ENCODE data around the gene POLD4.

POLD4 gene

GRCh38 chr11:67356864-67357561 is 3.7 kb upstream of the POLD4 start:
- WGBS, 2 experiments (ENCODE audit: insufficient coverage in 2 of 2) = 19 to 44% methylated on average over 2 of the region's 3 CpGs
- Histone ChIP-seq H3K27ac (ENCODE audit: low read depth, low read length, severe bottlenecking) (peak overlapping the region; percentile 4), H3K9me3 (ENCODE audit: control insufficient read depth, low read length) (no peaks in the 10 kb centered on the region)

GRCh38 chr11:67356387-67356863 is 3.1 kb upstream of the POLD4 start:
- 15 to 18% methylated on average over 2 to 3 of the region's 4 CpGs for WGBS, 2 experiments (ENCODE audit: insufficient coverage in 2 of 2)
- Histone ChIP-seq H3K4me1 (ENCODE audit: control insufficient read depth, insufficient read depth, low read length, poor library complexity, severe bottlenecking) (peaks cover 40% of the 10 kb centered on the region), H3K36me3 (ENCODE audit: control insufficient read depth, insufficient read depth, low read length) (no peaks in the 10 kb centered on the region), H3K27ac (ENCODE audit: low read depth, low read length, severe bottlenecking) (no peak overlapping the region), H3K9me3 (ENCODE audit: control insufficient read depth, low read length) (no peaks in the 10 kb centered on the region), H3K4me3 (ENCODE audit: extremely low read depth, insufficient read depth, low read length, poor library complexity, severe bottlenecking) (no peak overlapping the region)

More at GRCh38 chr11:67356864-67357561, 3.7 kb upstream of the POLD4 start:
- Histone ChIP-seq H3K36me3 (ENCODE audit: control insufficient read depth, insufficient read depth, low read length) (no peaks in the 10 kb centered on the region), H3K4me3 (ENCODE audit: extremely low read depth, insufficient read depth, low read length, poor library complexity, severe bottlenecking) (no peak overlapping the region), H3K4me1 (ENCODE audit: control insufficient read depth, insufficient read depth, low read length, poor library complexity, severe bottlenecking) (peaks cover 40% of the 10 kb centered on the region)

- no peak overlapping the region for H3K4me3 ChIP-seq (ENCODE audit: extremely low read depth, insufficient read depth, low read length, poor library complexity, severe bottlenecking)
- WGBS, 2 experiments (ENCODE audit: insufficient coverage in 2 of 2) = 82 to 100% methylated on average over 1 to 4 of the region's 4 CpGs
- H3K27ac ChIP-seq (ENCODE audit: low read depth, low read length, severe bottlenecking) = peak overlapping the region; percentile 94
- H3K9me3 ChIP-seq (ENCODE audit: control insufficient read depth, low read length) = no peaks in the 10 kb centered on the region
- peaks cover 40% of the 10 kb centered on the region for H3K4me1 ChIP-seq (ENCODE audit: control insufficient read depth, insufficient read depth, low read length, poor library complexity, severe bottlenecking)
- H3K36me3 ChIP-seq (ENCODE audit: control insufficient read depth, insufficient read depth, low read length) = no peaks in the 10 kb centered on the region
These were observed 2.5 kb upstream of the POLD4 start for GRCh38 chr11:67355794-67356386.

- WGBS, 2 experiments (ENCODE audit: insufficient coverage in 2 of 2) = 84 to 86% methylated on average over 6 to 9 of the region's 11 CpGs
- Histone ChIP-seq H3K9me3 (ENCODE audit: control insufficient read depth, low read length) (no peaks in the 10 kb centered on the region), H3K4me1 (ENCODE audit: control insufficient read depth, insufficient read depth, low read length, poor library complexity, severe bottlenecking) (peaks cover 40% of the 10 kb centered on the region), H3K4me3 (ENCODE audit: extremely low read depth, insufficient read depth, low read length, poor library complexity, severe bottlenecking) (no peak overlapping the region), H3K36me3 (ENCODE audit: control insufficient read depth, insufficient read depth, low read length) (no peaks in the 10 kb centered on the region), H3K27ac (ENCODE audit: low read depth, low read length, severe bottlenecking) (peak overlapping the region; percentile 94)
These were observed 1.9 kb upstream of the POLD4 start for GRCh38 chr11:67355023-67355793.

- H3K27ac ChIP-seq (ENCODE audit: low read depth, low read length, severe bottlenecking) = peak overlapping the region; percentile 94
- no peaks in the 10 kb centered on the region for H3K36me3 ChIP-seq (ENCODE audit: control insufficient read depth, insufficient read depth, low read length)
- peaks cover 42% of the 10 kb centered on the region for H3K4me1 ChIP-seq (ENCODE audit: control insufficient read depth, insufficient read depth, low read length, poor library complexity, severe bottlenecking)
- peak overlapping the region; percentile 60 for H3K4me3 ChIP-seq (ENCODE audit: extremely low read depth, insufficient read depth, low read length, poor library complexity, severe bottlenecking)
- WGBS, 2 experiments (ENCODE audit: insufficient coverage in 2 of 2) = 33 to 42% methylated on average over 5 of the region's 8 CpGs
- no peaks in the 10 kb centered on the region for H3K9me3 ChIP-seq (ENCODE audit: control insufficient read depth, low read length)
These were observed 1.0 kb upstream of the POLD4 start for GRCh38 chr11:67354075-67355022.

- Histone ChIP-seq H3K4me3 (ENCODE audit: extremely low read depth, insufficient read depth, low read length, poor library complexity, severe bottlenecking) (peak overlapping the region; percentile 60), H3K36me3 (ENCODE audit: control insufficient read depth, insufficient read depth, low read length) (no peaks in the 10 kb centered on the region), H3K27ac (ENCODE audit: low read depth, low read length, severe bottlenecking) (peak overlapping the region; percentile 94), H3K9me3 (ENCODE audit: control insufficient read depth, low read length) (no peaks in the 10 kb centered on the region), H3K4me1 (ENCODE audit: control insufficient read depth, insufficient read depth, low read length, poor library complexity, severe bottlenecking) (peaks cover 46% of the 10 kb centered on the region)
- 35 to 40% methylated on average over 14 to 21 of the region's 25 CpGs for whole genome bisulfite sequencing, 2 experiments (ENCODE audit: insufficient coverage in 2 of 2)
These were observed 615 bp downstream of the POLD4 start for GRCh38 chr11:67352546-67353316.

GRCh38 chr11:67351275-67352005 is 1.9 kb downstream of the POLD4 start:
- H3K36me3 ChIP-seq (ENCODE audit: control insufficient read depth, insufficient read depth, low read length) = no peaks in the 10 kb centered on the region
- H3K4me1 ChIP-seq (ENCODE audit: control insufficient read depth, insufficient read depth, low read length, poor library complexity, severe bottlenecking) = peaks cover 36% of the 10 kb centered on the region
- no peak overlapping the region for H3K27ac ChIP-seq (ENCODE audit: low read depth, low read length, severe bottlenecking)
- H3K4me3 ChIP-seq (ENCODE audit: extremely low read depth, insufficient read depth, low read length, poor library complexity, severe bottlenecking) = no peak overlapping the region
- 37 to 52% methylated on average over 7 to 8 of the region's 11 CpGs for WGBS, 2 experiments (ENCODE audit: insufficient coverage in 2 of 2)
- no peaks in the 10 kb centered on the region for H3K9me3 ChIP-seq (ENCODE audit: control insufficient read depth, low read length)

- no peak overlapping the region for H3K4me3 ChIP-seq (ENCODE audit: extremely low read depth, insufficient read depth, low read length, poor library complexity, severe bottlenecking)
- WGBS, 2 experiments (ENCODE audit: insufficient coverage in 2 of 2) = 92% methylated on average over 2 of the region's 4 CpGs; no CpG with 5 or more reads in 1 of the 2 experiments
- no peaks in the 10 kb centered on the region for H3K36me3 ChIP-seq (ENCODE audit: control insufficient read depth, insufficient read depth, low read length)
- no peak overlapping the region for H3K27ac ChIP-seq (ENCODE audit: low read depth, low read length, severe bottlenecking)
- peaks cover 25% of the 10 kb centered on the region for H3K4me1 ChIP-seq (ENCODE audit: control insufficient read depth, insufficient read depth, low read length, poor library complexity, severe bottlenecking)
- H3K9me3 ChIP-seq (ENCODE audit: control insufficient read depth, low read length) = no peaks in the 10 kb centered on the region
These were observed 3.3 kb downstream of the POLD4 start for GRCh38 chr11:67349928-67350465.

GRCh38 chr11:67349457-67349856 is 3.9 kb downstream of the POLD4 start:
- WGBS, 2 experiments (ENCODE audit: insufficient coverage in 2 of 2) = 95 to 100% methylated on average over 2 of the region's 2 CpGs
- Histone ChIP-seq H3K9me3 (ENCODE audit: control insufficient read depth, low read length) (no peaks in the 10 kb centered on the region), H3K36me3 (ENCODE audit: control insufficient read depth, insufficient read depth, low read length) (no peaks in the 10 kb centered on the region), H3K27ac (ENCODE audit: low read depth, low read length, severe bottlenecking) (no peak overlapping the region), H3K4me3 (ENCODE audit: extremely low read depth, insufficient read depth, low read length, poor library complexity, severe bottlenecking) (no peak overlapping the region), H3K4me1 (ENCODE audit: control insufficient read depth, insufficient read depth, low read length, poor library complexity, severe bottlenecking) (peaks cover 21% of the 10 kb centered on the region)
